Fibroblast of mammary gland (primary cell): Measurements from ENCODE around the gene RAB27B.

Experiments
- DNase-seq: peaks from one replicate; pipeline ENCODE4 v3.0.0-alpha.2; 2010; ENCODE audit warnings: low read depth
- H3K4me3 ChIP-seq: 2 replicates; pipeline ENCODE4 v1.5.1; 2011; ENCODE audit warnings: low read depth, mild to moderate bottlenecking, low read length, moderate library complexity; ENCODE audit not compliant: control insufficient read depth
- CTCF ChIP-seq: conservative IDR thresholded peaks from 2 replicates; pipeline ENCODE4 v1.5.1; 2011; ENCODE audit warnings: low read depth, low read length, inconsistent platforms; ENCODE audit not compliant: control insufficient read depth, insufficient read depth

The RAB27B gene

GRCh38 chr18:54828281-54828881 is at the start of gene RAB27B:
RAB27B (plus strand) TSS chr18:54828477; CDS start chr18:54877586, 49,109 bp downstream.
- DNase-seq = peak; percentile 85
- TF ChIP-seq CTCF = no peak
- peak within 1 kb of the TSS; percentile 68 for H3K4me3 ChIP-seq

DNA sequence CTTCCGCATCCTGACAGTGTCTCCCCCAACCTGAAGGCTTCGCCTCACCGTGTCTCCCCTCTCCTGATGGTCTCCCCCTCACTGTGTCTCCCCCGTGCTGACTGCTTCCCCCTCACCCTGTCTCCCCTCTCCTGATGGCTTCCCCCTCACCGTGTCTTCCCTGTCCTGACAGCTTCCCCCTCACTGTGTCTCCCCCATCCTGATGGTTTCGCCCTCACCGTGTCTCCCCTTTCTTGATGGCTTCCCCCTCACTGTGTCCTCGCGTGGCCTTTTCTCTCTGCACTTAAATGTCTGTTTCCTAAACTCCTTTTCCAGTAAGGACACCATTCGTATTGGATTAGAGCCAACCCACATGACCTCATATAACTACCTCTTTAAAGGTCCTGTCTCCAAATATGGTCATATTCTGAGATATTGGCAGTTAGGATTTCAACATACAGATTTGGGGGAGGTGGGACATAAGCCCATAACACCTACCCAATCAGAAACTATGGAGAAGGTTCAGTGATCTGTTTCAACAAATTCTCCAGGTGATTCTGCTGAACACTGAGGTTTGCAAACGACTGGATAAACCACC is 47.9 kb upstream of the RAB27B start:
- no peak for DNase-seq
- no peak for TF ChIP-seq CTCF
- no peak overlapping the region for H3K4me3 ChIP-seq

DNA sequence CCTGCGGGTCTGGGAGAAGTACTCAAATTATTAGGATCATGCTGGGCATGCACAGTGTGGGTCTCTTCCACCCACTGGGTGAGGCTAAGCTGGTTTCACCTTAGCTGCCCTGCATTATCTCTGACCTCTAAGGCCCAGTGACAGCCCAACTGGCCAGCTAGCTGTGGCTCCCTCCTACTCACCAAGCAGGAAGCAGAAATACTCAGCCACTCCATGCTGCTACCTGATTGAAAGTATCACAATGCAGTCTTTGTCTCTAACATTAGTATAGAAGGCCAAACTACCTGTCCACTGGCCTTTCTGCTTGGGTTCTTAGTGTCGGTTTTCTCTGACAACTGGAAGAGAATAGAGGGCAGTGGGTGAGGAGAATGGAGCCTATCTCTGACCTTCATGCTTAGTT is 47.3 kb upstream of the RAB27B start:
- H3K4me3 ChIP-seq = no peak overlapping the region
- TF ChIP-seq CTCF = no peak
- DNase-seq = no peak

GRCh38 chr18:54783139-54783538 is 45.1 kb upstream of the RAB27B start:
- no peak overlapping the region for H3K4me3 ChIP-seq
- no peak for TF ChIP-seq CTCF
- DNase-seq = no peak

GRCh38 chr18:54786206-54786605 is 42.1 kb upstream of the RAB27B start:
- no peak for DNase-seq
- H3K4me3 ChIP-seq = no peak overlapping the region
- TF ChIP-seq CTCF = no peak

DNA sequence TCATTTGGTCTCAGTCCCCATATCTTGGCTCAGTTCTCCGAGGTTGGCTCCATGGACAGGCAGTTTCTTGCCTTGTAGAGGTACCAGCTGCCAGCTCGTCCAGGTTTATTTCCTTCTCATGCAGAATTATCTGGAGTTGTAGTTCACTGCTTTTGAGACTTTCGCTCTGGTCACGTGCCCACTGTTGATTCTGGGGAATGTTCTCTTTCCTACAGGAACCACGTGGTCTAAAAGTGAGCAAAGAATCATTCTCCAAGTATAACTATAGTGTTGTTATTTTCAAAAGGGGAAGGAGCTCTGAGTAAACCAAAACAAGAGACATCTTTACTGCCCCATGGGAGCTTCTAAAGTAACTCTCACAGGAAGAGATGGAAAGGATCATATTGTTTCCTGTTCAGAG is 41.2 kb upstream of the RAB27B start:
- no peak for TF ChIP-seq CTCF
- H3K4me3 ChIP-seq = no peak overlapping the region
- no peak for DNase-seq
